Measurements from ENCODE around the gene EPS8. TPM values are rescaled to one million over a fixed set of nuclear protein-coding genes. Genes with fewer than 3 reads are reported as not detected.

The EPS8 gene
- total and polyA plus RNA-seq, 2 donors (not counting 1 experiment from before 2014, with no cell fraction given), result 0.76 to 0.96 TPM

DNA sequence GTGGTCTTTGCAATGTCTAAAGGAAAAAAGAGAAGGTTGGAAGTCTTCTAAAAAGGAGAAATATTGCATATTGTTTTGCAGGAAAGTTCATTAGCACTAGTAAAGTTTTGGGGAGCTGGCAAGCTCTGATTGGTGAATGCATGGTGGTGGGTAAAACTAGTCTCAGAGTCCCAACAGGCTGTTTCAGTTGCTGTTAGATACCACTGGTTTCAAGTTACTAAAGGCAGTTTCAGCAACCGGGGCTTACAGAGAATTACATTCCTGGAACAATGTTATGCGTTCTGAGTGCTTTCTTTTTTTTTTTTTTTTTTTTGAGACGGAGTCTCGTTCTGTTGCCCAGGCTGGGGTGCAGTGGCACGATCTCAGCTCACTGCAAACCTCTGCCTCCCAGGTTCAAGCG is 208.2 kb downstream of the EPS8 start:
- H3K27me3 Mint-ChIP-seq, result no peaks in the 10 kb centered on the region
- no peak overlapping the region for H2AFZ ChIP-seq (ENCODE audit: insufficient read depth, low read depth, low read length, poor library complexity, severe bottlenecking)
- H3K4me1 ChIP-seq (ENCODE audit: control insufficient read depth in 2 of 2, insufficient read depth in 2 of 2, low read length in 2 of 2), result no peaks in the 10 kb centered on the region
- ChIA-PET POLR2A (no interaction called here), CTCF (interaction anchor here (1.8 to 11.6 kb wide), 2 partner anchors 21 to 50 kb away, joined by 4 to 702 read pairs; no protein-coding TSS in a partner anchor)
- peaks cover 0 to 53% of the 10 kb centered on the region in 2 experiments for H3K36me3 ChIP-seq (replicated peaks in 1 of 2; ENCODE audit: control extremely low read depth in 1 of 2, control insufficient read depth in 1 of 2, extremely low read depth in 1 of 2, insufficient read depth in 2 of 2, low read length in 1 of 2)
- no peaks in the 10 kb centered on the region for H3K9me3 Mint-ChIP-seq (ENCODE audit: insufficient read depth)
- H3K9ac ChIP-seq (ENCODE audit: low read length), result no peak overlapping the region
- no peak overlapping the region for H3K4me3 Mint-ChIP-seq
- intact Hi-C loops (cut with micrococcal nuclease), result no loop called here
- no peak for ATAC-seq (ENCODE audit: low read depth)
- H3K27me3 ChIP-seq (replicated peaks in 1 of 4; ENCODE audit: control extremely low read depth in 1 of 4, control insufficient read depth in 3 of 4, insufficient read depth in 4 of 4, low read length in 3 of 4), result no peaks in the 10 kb centered on the region
- no peaks in the 10 kb centered on the region for H3K4me1 Mint-ChIP-seq
- no peak for DNase-seq
- H3K27ac ChIP-seq (ENCODE audit: low read length in 2 of 2), result no peak overlapping the region
- H3K9me3 ChIP-seq (ENCODE audit: control extremely low read depth in 1 of 3, control insufficient read depth in 2 of 3, insufficient read depth in 1 of 3, low read length in 2 of 3), result no peaks in the 10 kb centered on the region
- H4K20me1 ChIP-seq (ENCODE audit: control insufficient read depth, insufficient read depth, low read length, poor library complexity, severe bottlenecking), result no peaks in the 10 kb centered on the region
- no peak for TF ChIP-seq EZH2 (IDR thresholded peaks at IDR 0.05; ENCODE audit: borderline replicate concordance, insufficient read depth, low read depth, low read length, poor library complexity, severe bottlenecking)
- TF ChIP-seq CTCF (IDR thresholded peaks at IDR 0.05), result no peak
- H3K27ac Mint-ChIP-seq, result no peak overlapping the region
- no peak overlapping the region for H3K4me3 ChIP-seq (ENCODE audit: control extremely low read depth in 1 of 5, extremely low read depth in 1 of 5, insufficient read depth in 1 of 5, low read depth in 2 of 5, low read length in 4 of 5)
- no peak overlapping the region for H3K4me2 ChIP-seq (replicated peaks; ENCODE audit: low read depth, low read length, poor library complexity, severe bottlenecking)
- WGBS (ENCODE audit: insufficient coverage), result 80% methylated on average over 1 of the region's 6 CpGs
- H3K79me2 ChIP-seq (ENCODE audit: control insufficient read depth, insufficient read depth, low read length), result no peaks in the 10 kb centered on the region

DNA sequence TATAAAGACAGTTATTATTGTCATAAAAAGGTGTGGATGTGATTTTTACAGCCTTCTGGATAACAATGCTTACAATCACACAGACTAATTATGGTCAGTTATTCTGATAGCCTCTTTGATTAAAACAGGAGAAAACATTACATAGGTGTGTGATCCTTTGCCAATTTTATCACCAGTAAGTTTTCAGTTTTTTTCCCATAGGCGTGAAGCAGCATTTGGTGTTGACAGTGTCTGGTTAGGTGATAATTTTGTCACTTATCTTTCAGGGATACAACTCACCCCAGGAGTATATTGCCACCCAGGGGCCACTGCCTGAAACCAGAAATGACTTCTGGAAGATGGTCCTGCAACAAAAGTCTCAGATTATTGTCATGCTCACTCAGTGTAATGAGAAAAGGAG is 208.8 kb downstream of the EPS8 start:
- Histone ChIP-seq H3K9me3 (ENCODE audit: control extremely low read depth in 1 of 3, control insufficient read depth in 2 of 3, insufficient read depth in 1 of 3, low read length in 2 of 3) (no peaks in the 10 kb centered on the region), H3K9ac (ENCODE audit: low read length) (no peak overlapping the region), H2AFZ (ENCODE audit: insufficient read depth, low read depth, low read length, poor library complexity, severe bottlenecking) (no peak overlapping the region), H3K4me2 (replicated peaks; ENCODE audit: low read depth, low read length, poor library complexity, severe bottlenecking) (no peak overlapping the region), H3K36me3 (replicated peaks in 1 of 2; ENCODE audit: control extremely low read depth in 1 of 2, control insufficient read depth in 1 of 2, extremely low read depth in 1 of 2, insufficient read depth in 2 of 2, low read length in 1 of 2) (peaks cover 0 to 48% of the 10 kb centered on the region in 2 experiments), H3K27me3 (replicated peaks in 1 of 4; ENCODE audit: control extremely low read depth in 1 of 4, control insufficient read depth in 3 of 4, insufficient read depth in 4 of 4, low read length in 3 of 4) (no peaks in the 10 kb centered on the region), H3K4me1 (ENCODE audit: control insufficient read depth in 2 of 2, insufficient read depth in 2 of 2, low read length in 2 of 2) (no peaks in the 10 kb centered on the region), H3K4me3 (ENCODE audit: control extremely low read depth in 1 of 5, extremely low read depth in 1 of 5, insufficient read depth in 1 of 5, low read depth in 2 of 5, low read length in 4 of 5) (no peak overlapping the region), H3K79me2 (ENCODE audit: control insufficient read depth, insufficient read depth, low read length) (no peaks in the 10 kb centered on the region), H3K27ac (ENCODE audit: low read length in 2 of 2) (no peak overlapping the region), H4K20me1 (ENCODE audit: control insufficient read depth, insufficient read depth, low read length, poor library complexity, severe bottlenecking) (no peaks in the 10 kb centered on the region)
- DNase-seq (no peak), ATAC-seq (ENCODE audit: low read depth) (no peak)
- ChIA-PET POLR2A (no interaction called here), CTCF (interaction anchor here (1.8 to 11.6 kb wide), 2 partner anchors 20 to 49 kb away, joined by 4 to 702 read pairs; no protein-coding TSS in a partner anchor)
- Mint-ChIP-seq H3K4me3 (no peak overlapping the region), H3K27ac (no peak overlapping the region), H3K27me3 (no peaks in the 10 kb centered on the region), H3K9me3 (ENCODE audit: insufficient read depth) (no peaks in the 10 kb centered on the region), H3K4me1 (no peaks in the 10 kb centered on the region)
- no CpG with 5 or more reads among the region's 1 CpG for WGBS (ENCODE audit: insufficient coverage)
- TF ChIP-seq EZH2 (IDR thresholded peaks at IDR 0.05; ENCODE audit: borderline replicate concordance, insufficient read depth, low read depth, low read length, poor library complexity, severe bottlenecking) (no peak), CTCF (IDR thresholded peaks at IDR 0.05) (no peak)
- intact Hi-C loops (cut with micrococcal nuclease), result no loop called here
